ENCODE data around the gene MYOF.

Gene MYOF

DNA sequence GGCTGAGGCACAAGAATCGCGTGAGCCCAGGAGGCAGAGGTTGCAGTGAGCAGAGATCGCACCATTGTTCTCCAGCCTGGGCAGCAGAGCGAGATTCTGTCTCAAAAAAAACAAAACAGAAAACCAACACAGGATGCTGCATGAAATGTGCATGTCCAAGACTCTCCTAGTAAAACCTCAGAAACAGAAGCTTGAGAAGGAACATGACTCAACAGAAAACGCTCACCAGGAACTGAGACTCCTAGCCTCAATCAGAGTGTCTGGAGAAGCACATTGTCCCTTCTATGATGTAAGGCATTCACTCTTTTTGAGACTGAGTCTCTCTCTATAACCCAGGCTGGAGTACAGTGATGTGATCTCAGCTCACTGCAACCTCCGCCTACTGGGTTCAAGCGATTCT, 168.3 kb downstream of the MYOF start:
- in situ Hi-C loops (cut with HindIII; ENCODE audit: low pct_ligation_motif_present, low sequenced_read_pairs), result no loop called here
- Histone ChIP-seq H3K27me3 (replicated peaks) (no peaks in the 10 kb centered on the region), H3K36me3 (replicated peaks) (peaks cover 98% of the 10 kb centered on the region), H3K27ac (no peak overlapping the region), H3K4me3 (ENCODE audit: low read depth, low read length) (no peak overlapping the region)
- TF ChIP-seq, protein P1, sequence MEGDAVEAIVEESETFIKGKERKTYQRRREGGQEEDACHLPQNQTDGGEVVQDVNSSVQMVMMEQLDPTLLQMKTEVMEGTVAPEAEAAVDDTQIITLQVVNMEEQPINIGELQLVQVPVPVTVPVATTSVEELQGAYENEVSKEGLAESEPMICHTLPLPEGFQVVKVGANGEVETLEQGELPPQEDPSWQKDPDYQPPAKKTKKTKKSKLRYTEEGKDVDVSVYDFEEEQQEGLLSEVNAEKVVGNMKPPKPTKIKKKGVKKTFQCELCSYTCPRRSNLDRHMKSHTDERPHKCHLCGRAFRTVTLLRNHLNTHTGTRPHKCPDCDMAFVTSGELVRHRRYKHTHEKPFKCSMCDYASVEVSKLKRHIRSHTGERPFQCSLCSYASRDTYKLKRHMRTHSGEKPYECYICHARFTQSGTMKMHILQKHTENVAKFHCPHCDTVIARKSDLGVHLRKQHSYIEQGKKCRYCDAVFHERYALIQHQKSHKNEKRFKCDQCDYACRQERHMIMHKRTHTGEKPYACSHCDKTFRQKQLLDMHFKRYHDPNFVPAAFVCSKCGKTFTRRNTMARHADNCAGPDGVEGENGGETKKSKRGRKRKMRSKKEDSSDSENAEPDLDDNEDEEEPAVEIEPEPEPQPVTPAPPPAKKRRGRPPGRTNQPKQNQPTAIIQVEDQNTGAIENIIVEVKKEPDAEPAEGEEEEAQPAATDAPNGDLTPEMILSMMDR (IDR thresholded peaks at IDR 0.05; ENCODE audit: low read depth, low read length, missing control alignments), result no peak
- peak; percentile 16 for DNase-seq

DNA sequence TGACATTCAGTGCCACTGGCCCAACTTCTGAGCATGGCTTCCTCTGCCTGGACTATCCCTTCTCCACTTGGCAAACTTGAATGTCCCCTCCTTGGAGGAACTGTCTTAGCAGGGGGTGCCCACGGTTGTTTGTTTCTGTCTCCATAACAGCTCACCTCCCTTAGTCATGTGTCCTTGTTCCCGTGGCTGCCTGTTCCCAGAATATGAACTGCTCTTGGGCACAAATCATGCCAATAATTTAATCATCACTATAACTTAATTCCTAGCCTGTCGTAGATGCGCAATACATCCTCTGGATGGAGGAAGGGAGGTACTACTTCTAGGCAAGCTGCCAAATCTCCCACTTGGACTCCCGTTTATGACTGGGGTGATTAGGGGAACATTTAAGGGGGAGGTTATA, 173.1 kb downstream of the MYOF start:
- peaks cover 87% of the 10 kb centered on the region for H3K36me3 ChIP-seq (replicated peaks)
- in situ Hi-C loops (cut with HindIII; ENCODE audit: low pct_ligation_motif_present, low sequenced_read_pairs), result no loop called here
- H3K4me3 ChIP-seq (ENCODE audit: low read depth, low read length), result no peak overlapping the region
- no peaks in the 10 kb centered on the region for H3K27me3 ChIP-seq (replicated peaks)
- peak overlapping the region; percentile 52 for H3K27ac ChIP-seq
- TF ChIP-seq, protein P1 (IDR thresholded peaks at IDR 0.05; ENCODE audit: low read depth, low read length, missing control alignments), result no peak
- peak; percentile 40 for DNase-seq

DNA sequence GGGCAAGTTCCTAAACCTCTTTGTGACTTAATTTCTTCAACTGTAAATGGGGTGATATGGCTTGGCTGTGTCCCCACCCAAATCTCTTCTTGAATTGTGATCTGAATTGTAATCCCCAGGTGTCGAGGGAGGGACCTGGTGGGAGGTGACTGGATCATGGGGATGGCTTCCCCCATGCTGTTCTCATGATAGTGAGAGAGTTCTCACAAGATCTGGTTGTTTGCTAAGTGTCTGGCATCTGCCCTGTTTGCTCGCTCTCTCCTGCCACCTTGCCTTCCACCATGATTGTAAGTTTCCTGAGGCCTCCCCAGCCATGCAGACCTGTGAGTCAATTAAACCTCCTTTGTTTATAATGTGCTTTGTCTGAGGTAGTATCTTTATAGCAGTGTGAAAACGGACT, 177.0 kb downstream of the MYOF start:
- in situ Hi-C loops (cut with HindIII; ENCODE audit: low pct_ligation_motif_present, low sequenced_read_pairs), result no loop called here
- peaks cover 48% of the 10 kb centered on the region for H3K36me3 ChIP-seq (replicated peaks)

DNA sequence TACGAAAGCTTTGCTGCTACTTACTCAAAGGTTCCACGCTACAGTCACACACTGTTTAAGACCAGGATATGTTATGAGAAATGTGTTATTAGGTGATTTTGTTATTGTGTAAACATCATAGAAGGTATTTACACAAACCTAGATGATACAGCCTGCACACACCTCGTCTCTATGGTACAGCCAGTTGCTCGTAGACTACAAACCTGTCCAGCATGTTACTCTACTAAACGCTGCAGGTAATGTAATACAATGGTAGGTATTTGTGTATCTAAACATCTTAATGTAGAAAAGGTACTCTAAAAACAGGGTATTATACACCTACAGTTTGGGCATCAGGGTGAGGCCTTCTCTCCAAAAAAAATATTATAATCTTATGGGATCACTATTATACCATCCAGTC, 181.2 kb downstream of the MYOF start:
- in situ Hi-C loops (cut with HindIII; ENCODE audit: low pct_ligation_motif_present, low sequenced_read_pairs), result no loop called here
- Histone ChIP-seq H3K4me3 (ENCODE audit: low read depth, low read length) (no peak overlapping the region), H3K27ac (no peak overlapping the region), H3K27me3 (replicated peaks) (no peaks in the 10 kb centered on the region), H3K36me3 (replicated peaks) (peaks cover 16% of the 10 kb centered on the region)
- no peak for DNase-seq
- TF ChIP-seq, protein P1 (IDR thresholded peaks at IDR 0.05; ENCODE audit: low read depth, low read length, missing control alignments), result no peak

More for the DNA sequence above, 177.0 kb downstream of the MYOF start:
- TF ChIP-seq, protein P1 (IDR thresholded peaks at IDR 0.05; ENCODE audit: low read depth, low read length, missing control alignments), result no peak
- Histone ChIP-seq H3K27me3 (replicated peaks) (no peaks in the 10 kb centered on the region), H3K27ac (no peak overlapping the region), H3K4me3 (ENCODE audit: low read depth, low read length) (no peak overlapping the region)
- no peak for DNase-seq

DNA sequence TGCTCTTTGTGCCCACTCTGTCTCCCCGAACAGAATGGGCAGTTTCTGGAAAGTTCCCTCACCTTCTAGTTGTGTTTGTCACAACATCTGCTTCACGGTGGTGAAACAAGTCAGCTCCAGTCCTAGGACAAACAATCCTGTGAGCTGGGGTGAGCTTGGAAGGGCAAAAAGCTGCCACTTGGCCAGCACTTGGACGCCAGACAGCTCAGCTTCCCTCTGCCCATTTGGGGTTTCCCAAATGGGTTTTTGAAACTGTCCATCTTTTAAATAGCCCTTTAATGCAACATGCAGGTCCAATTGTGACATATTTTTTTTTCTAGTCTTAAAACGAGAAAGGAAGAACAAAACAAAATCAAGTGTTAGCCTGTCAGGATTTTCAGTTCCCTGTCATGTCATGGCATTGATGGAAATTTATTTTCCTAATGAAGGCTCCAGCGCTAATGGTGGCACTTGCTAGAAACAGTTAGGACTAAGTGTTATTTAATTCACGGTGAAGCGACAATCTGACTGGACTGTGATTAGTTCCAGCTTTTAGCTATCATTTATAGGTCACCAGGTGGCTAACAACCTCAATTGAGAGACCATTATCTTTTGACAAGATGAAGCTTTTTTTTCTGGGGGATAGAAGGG, 181.7 kb downstream of the MYOF start:
- TF ChIP-seq, protein P1 (IDR thresholded peaks at IDR 0.05; ENCODE audit: low read depth, low read length, missing control alignments), result no peak
- H3K27me3 ChIP-seq (replicated peaks), result no peaks in the 10 kb centered on the region
- peaks cover 13% of the 10 kb centered on the region for H3K36me3 ChIP-seq (replicated peaks)
- H3K4me3 ChIP-seq (ENCODE audit: low read depth, low read length), result no peak overlapping the region
- DNase-seq, result no peak
- no peak overlapping the region for H3K27ac ChIP-seq
- in situ Hi-C loops (cut with HindIII; ENCODE audit: low pct_ligation_motif_present, low sequenced_read_pairs), result no loop called here

All from brain microvascular endothelial cell (primary cell).